GM19239 (cell line): ENCODE data around the gene FAM151A.
A peak's percentile ranks its signal among the peaks of the same experiment; 100 is the strongest.

Experiments used
- DNase-seq: peaks from one replicate; pipeline ENCODE4 v3.0.0; 2011; ENCODE audit warnings: low spot score; ENCODE audit not compliant: insufficient read length
- FAIRE-seq: peaks from 2 replicates; lab custom pipeline; 2011; peaks lifted over from hg19 to GRCh38; lab: Jason Lieb, UNC

Gene FAM151A

GRCh38 chr1:54606096-54606989 is 17.0 kb downstream of the FAM151A start:
- no peak for FAIRE-seq

GRCh38 chr1:54604572-54605370 is 18.6 kb downstream of the FAM151A start:
- DNase-seq (no peak), FAIRE-seq (peak; percentile 21)

More at GRCh38 chr1:54606096-54606989, 17.0 kb downstream of the FAM151A start:
- DNase-seq = no peak

- FAIRE-seq (no peak), DNase-seq (no peak)
These were observed 19.3 kb downstream of the FAM151A start for GRCh38 chr1:54604051-54604450.

GRCh38 chr1:54603241-54603640 is 20.1 kb downstream of the FAM151A start:
- FAIRE-seq (no peak), DNase-seq (no peak)

- no peak for FAIRE-seq
- DNase-seq = no peak
These were observed 20.8 kb downstream of the FAM151A start for GRCh38 chr1:54602554-54602953.

GRCh38 chr1:54601730-54602129 is 21.6 kb downstream of the FAM151A start:
- DNase-seq (no peak), FAIRE-seq (no peak)

GRCh38 chr1:54600947-54601721 is 22.2 kb downstream of the FAM151A start:
- FAIRE-seq (no peak), DNase-seq (no peak)

- FAIRE-seq = no peak
These were observed 24.0 kb downstream of the FAM151A start for GRCh38 chr1:54599211-54599823.

GRCh38 chr1:54597455-54598030 is 25.8 kb downstream of the FAM151A start:
- no peak for FAIRE-seq

More at GRCh38 chr1:54599211-54599823, 24.0 kb downstream of the FAM151A start:
- DNase-seq = no peak

GRCh38 chr1:54596756-54597155 is 26.6 kb downstream of the FAM151A start:
- FAIRE-seq (no peak), DNase-seq (no peak)

More at GRCh38 chr1:54597455-54598030, 25.8 kb downstream of the FAM151A start:
- no peak for DNase-seq

- DNase-seq = no peak
- no peak for FAIRE-seq
These were observed 27.3 kb downstream of the FAM151A start for GRCh38 chr1:54595956-54596498.

- DNase-seq (no peak), FAIRE-seq (no peak)
These were observed 28.9 kb downstream of the FAM151A start for GRCh38 chr1:54594463-54594862.

GRCh38 chr1:54593571-54594160 is 29.7 kb downstream of the FAM151A start:
- FAIRE-seq (no peak), DNase-seq (no peak)

GRCh38 chr1:54591127-54591756 is 32.1 kb downstream of the FAM151A start:
- DNase-seq (no peak), FAIRE-seq (no peak)

GRCh38 chr1:54588377-54588776 is 34.9 kb downstream of the FAM151A start:
- FAIRE-seq (no peak), DNase-seq (no peak)

- DNase-seq = no peak
- no peak for FAIRE-seq
These were observed 37.9 kb downstream of the FAM151A start for GRCh38 chr1:54585181-54586066.

GRCh38 chr1:54584575-54584974 is 38.8 kb downstream of the FAM151A start:
- no peak for FAIRE-seq
- DNase-seq = no peak
